GM18520 (cell line): Measurements from ENCODE around the gene PKN1.
"Not testable (repeated sequence)": the region's sequence is repeated elsewhere in the genome, so short reads cannot be mapped to it uniquely, and the experiment has no call there.

Experiments
- ATAC-seq: cut with Tn5 transposase; IDR thresholded peaks from one replicate; pipeline ENCODE4 v1.9.1; 2021; ENCODE audit not compliant: unreplicated experiment

PKN1 gene

GRCh38 chr19:14428882-14429416, 4.2 kb upstream of the PKN1 start:
- no peak for ATAC-seq

DNA sequence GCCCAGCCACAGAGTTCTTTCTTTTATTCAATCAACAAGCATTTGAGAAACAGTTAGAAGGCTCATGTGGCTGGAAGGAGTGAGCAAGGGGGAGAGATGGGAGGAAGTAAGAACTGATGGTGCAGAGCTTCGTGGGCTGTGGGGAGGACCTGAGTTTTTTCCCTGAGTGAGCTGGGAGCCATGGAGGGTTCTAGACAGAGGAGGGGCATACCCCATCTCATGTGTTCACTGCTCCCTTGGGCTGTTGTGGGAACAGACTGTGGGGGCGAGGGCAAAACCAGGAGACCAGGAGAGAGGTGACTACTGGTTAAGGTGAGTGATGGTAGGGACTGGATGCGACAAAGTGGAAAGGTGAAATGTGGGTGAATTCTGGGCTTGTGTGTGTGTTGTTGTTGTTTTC, 2.4 kb upstream of the PKN1 start:
- no peak for ATAC-seq

DNA sequence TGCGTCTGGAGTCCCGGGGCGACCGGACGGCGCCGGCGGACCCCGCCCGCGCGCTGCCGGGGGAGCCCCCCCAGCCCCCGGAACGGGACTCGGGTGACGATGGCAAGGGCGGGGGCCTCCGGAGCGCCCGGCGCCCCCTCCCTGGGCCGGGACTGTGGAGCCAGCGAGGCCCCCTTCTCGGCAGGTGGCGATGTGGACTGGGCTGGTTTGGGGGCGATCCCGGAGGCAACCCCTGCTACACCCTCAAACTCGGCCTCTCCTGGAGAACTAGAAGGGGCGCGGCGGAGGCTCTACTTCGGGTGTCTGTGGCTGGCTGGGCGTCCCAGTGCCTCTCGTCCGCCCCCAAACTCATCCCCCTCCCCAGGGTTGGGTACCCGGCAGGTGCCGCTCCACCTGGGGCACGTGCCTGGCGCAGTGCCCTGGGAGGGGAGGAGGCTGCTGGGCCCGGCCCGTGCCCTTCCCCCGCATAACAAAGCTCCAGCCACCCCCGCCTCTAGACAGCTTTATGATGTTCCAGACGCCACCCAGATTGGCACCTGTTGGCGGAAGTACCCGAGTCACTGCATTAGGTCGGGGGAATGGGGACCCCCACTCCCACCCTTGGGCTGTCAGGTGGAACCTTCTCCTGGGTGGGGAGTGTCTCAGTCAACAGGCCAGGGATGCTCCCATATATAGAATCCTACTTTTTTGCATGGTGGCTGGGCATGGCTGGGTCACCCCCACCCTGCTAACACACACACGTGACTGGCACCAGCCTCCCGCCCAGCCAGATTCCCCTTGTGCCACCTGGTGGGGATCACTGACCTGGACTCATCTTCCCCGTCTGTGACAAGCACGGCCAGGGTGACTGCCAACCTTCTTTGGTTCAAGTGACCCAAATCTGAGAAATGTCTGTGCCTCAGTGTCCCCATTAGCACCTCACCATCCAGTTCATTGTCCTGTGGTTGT, 722 bp downstream of the PKN1 start:
- peak; percentile 19 for ATAC-seq

DNA sequence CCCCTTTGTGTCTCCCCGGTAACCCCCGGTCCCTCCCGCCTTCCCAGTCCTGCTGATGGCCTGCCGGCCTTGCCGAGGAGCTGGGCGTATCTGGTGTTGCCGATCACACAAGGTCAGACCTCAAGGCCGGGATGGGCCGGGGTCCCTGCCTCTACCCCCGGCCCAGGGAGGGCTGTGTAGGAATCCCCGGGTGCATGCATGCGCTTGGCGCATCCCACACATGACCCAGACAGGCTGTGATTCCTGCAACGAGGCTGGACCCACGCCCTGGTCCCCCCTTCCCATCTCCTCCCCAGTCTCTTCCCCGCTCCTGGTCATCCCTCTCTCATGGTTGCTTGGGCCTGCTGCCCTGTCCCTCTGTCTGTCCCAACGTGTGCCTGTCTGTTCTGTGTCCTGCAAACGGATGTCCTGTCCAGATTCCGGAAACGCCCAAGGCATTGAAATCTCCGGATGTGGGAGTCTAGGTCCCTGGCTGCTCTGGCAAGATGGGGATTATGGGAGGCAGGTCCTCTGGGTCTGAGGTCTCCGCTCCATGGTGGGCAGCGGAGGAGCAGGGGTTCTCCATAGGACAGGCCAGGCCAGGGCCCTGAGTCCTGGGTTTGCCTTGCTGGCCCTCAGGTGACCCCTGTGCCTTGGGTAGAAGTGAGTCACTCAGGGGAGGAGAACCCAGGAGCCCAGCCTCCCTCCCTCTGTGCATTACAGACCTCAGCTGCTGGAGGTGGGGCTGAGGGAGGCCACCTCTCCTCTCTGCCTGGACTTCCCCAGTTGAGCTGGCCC, 1.6 kb downstream of the PKN1 start:
- ATAC-seq, result no peak

- no peak for ATAC-seq
Observed at GRCh38 chr19:14435320-14436050, 2.4 kb downstream of the PKN1 start.

DNA sequence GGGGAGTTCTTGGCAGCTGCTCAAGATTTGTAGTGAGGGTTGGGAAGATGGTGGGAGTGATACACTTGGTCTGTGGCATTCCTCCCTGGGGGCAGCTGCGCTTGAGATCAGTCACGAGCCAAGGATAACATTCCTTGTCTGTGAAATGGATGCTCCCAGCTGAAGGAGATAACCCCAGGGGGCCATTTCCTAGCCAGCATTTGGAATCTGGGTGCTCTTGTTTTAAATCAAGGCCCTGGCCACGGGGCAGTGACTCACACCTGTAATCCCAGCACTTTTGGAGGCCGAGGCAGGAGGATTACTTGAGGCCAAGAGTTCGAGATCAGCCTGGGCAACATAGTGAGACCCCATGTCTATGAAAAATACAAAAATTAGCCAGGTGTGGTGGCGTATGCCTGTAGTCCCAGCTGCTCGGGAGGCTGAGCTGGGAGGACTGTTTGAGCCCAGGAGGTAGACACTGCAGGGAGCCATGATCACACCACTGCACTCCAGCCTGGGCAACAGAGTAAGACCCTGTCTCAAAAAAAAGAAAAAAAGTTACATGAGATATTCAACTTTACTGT, 4.6 kb downstream of the PKN1 start:
- ATAC-seq, result no peak

DNA sequence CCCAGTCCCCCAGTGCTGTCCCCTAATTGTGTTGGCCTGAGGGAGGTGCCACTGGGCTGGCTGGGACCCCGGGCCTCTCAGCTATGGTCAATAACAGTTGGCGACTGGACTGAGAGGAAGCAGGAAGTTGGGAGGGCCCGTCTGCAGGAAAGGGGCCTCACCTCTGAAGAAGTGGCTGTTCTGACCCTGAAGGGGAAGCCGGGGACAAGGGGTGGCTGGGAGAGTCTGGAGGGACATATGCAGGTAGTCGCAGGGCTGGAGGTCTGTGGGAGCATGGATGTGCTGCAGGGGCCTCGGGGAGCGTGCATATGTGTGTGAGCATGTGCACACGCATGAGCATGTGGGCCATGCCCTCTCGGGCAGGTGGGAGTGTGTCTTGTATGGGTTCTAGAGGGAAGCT, 5.9 kb downstream of the PKN1 start:
- ATAC-seq, result no peak

GRCh38 chr19:14440049-14440448, 6.9 kb downstream of the PKN1 start:
- no peak for ATAC-seq

GRCh38 chr19:14441041-14441938, 8.2 kb downstream of the PKN1 start:
- ATAC-seq, result no peak

GRCh38 chr19:14442891-14443631, 10.0 kb downstream of the PKN1 start:
- ATAC-seq, result no peak

- no peak for ATAC-seq
Observed at GRCh38 chr19:14443632-14444216, 10.6 kb downstream of the PKN1 start.

DNA sequence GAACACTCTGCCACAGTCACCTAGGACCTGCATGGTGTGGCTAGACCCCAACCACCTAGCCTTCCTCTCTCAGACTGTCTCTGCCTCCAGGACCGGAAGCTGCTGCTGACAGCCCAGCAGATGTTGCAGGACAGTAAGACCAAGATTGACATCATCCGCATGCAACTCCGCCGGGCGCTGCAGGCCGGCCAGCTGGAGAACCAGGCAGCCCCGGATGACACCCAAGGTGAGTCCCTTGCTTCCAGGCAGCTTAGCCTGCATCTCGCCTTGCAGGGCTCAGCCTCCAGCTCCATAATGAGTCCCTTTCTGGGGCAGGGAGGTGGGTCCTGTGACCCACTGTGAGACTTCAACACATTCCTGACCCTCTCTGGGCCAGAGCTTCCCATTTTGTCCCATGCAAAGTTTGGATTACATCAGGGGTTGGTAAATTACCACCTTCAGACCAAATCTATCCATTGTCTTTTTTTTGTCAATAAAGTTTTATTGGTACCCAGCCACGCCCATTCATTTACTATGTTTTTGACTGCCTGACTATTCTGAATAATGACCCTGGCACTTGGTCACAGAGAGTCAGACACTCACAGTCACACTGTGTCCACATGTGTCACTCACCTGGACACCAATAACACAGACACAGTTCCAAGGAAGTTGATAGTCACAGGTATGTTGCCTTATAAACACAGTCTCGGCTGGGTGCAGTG, 13.4 kb downstream of the PKN1 start:
- ATAC-seq, result no peak

GRCh38 chr19:14449321-14449720, 16.2 kb downstream of the PKN1 start:
- ATAC-seq, result no peak

DNA sequence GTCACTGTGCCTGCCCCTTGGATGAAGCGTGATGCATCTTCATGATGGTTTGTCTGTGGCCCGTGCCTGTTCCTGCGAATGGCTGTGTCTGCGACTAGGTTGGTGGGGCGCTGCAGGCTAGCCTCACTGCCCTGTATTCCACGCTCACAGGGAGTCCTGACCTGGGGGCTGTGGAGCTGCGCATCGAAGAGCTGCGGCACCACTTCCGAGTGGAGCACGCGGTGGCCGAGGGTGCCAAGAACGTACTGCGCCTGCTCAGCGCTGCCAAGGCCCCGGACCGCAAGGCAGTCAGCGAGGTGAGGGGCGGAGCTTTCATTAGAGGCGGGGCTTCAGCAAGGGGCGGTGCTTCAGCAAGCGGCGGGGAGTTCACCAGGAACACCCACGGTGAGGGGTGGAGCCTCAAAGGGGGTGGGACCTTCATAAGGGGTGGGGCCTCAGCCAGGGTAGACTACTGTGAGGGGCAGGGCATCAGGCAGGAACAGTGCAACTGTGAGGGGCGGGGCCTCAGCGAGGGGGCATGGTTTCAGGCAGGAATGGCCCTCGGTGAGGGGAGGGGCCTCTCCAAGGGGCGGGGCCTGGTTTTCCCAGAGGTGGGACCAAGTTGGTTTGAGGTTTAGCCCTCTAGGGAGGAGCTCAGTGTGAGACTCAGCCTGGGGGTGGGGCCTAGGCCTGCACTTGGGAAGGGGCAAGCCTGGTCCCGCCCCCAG, 17.2 kb downstream of the PKN1 start:
- no peak for ATAC-seq

DNA sequence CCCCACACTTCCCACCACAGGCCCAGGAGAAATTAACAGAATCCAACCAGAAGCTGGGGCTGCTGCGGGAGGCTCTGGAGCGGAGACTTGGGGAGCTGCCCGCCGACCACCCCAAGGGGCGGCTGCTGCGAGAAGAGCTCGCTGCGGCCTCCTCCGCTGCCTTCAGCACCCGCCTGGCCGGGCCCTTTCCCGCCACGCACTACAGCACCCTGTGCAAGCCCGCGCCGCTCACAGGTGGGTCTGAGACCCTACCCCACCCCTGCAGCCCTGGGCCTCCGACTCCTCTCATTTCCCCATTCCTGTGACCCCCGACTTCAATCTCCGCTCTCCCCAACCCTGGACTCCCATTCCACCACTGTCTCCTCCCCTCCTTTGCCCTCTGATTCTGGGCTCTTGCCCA, 17.8 kb downstream of the PKN1 start:
- no peak for ATAC-seq

GRCh38 chr19:14452303-14452702, 19.2 kb downstream of the PKN1 start:
- ATAC-seq, result not testable (repeated sequence)

DNA sequence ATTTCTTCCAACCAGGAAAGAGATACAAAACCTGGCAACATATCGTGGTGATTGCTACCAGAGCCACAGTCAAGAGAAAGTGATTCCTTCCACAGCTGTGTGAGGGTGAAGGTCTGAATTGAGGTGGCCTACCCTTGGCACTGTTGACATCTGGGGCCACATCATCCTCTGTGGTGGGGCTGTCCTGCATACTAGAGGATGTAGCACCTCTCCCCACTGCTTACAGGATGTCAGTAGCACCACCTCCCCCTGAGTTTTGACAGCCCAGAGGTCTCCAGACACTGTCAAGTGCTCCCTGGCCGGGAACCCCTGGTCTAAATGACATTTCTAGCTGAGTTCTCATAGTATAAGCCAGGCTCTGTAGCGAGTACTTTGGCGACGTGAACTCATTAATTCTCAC, 26.6 kb downstream of the PKN1 start:
- no peak for ATAC-seq

DNA sequence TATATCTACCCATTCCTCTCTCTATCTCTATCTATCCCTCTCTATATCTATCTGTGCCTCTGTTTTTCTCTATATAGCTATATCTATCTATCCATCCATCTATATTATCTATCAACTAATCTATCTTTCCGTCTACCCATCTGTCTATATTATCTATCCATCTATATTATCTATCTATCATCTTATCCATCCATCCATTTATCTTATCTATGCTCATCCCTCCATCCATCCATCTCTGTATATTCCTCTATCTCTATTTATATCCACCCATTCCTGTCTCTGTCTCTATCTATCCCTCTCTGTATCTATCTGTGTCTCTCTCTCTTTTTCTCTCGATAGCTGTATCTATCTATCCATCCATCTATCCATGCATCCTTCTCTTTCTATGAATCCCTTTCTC, 27.8 kb downstream of the PKN1 start:
- ATAC-seq, result no peak
